Mesendoderm (in vitro differentiated cells): ENCODE data around the gene FBXO46.
A peak's percentile ranks its signal among the peaks of the same experiment; 100 is the strongest.

ENCODE experiments used
- DNase-seq: peaks from one replicate; pipeline ENCODE4 v3.0.0; 2013
- H2AK5ac ChIP-seq: 2 replicates; pipeline ENCODE4 v1.6.1; 2013; ENCODE audit warnings: low read length, inconsistent platforms
- H2BK120ac ChIP-seq: 2 replicates; pipeline ENCODE4 v1.6.1; 2013; ENCODE audit warnings: low read depth, mild to moderate bottlenecking, low read length, moderate library complexity, mixed read lengths
- H2BK15ac ChIP-seq: replicated peaks from 2 replicates; pipeline ENCODE4 v1.6.1; 2013; ENCODE audit warnings: low read depth, mild to moderate bottlenecking, moderate library complexity
- H2BK5ac ChIP-seq: 2 replicates; pipeline ENCODE4 v1.6.1; 2013; ENCODE audit warnings: low read length, inconsistent platforms
- H3K18ac ChIP-seq: 2 replicates; pipeline ENCODE4 v1.6.1; 2013; ENCODE audit warnings: mild to moderate bottlenecking, low read length, mixed read lengths
- H3K23ac ChIP-seq: one replicate; pipeline ENCODE4 v1.6.1; 2013; ENCODE audit warnings: low read length
- H3K27ac ChIP-seq: 2 replicates; pipeline ENCODE4 v1.5.1; 2013; ENCODE audit warnings: low read depth, mild to moderate bottlenecking, inconsistent platforms, low read length, moderate library complexity
- H3K27me3 ChIP-seq: 2 replicates; pipeline ENCODE4 v1.6.1; 2013; ENCODE audit warnings: low read length, control low read depth, mild to moderate bottlenecking, inconsistent platforms; ENCODE audit not compliant: insufficient read depth, poor library complexity
- H3K36me3 ChIP-seq: 2 replicates; pipeline ENCODE4 v1.6.1; 2013; ENCODE audit warnings: low read length, inconsistent platforms; ENCODE audit not compliant: control insufficient read depth, insufficient read depth
- H3K4ac ChIP-seq: one replicate; pipeline ENCODE4 v1.6.1; 2013; ENCODE audit warnings: low read depth, mild to moderate bottlenecking, low read length, moderate library complexity
- H3K4me1 ChIP-seq: 2 replicates; pipeline ENCODE4 v1.6.1; 2013; ENCODE audit warnings: low read depth, low read length, inconsistent platforms; ENCODE audit not compliant: control insufficient read depth
- H3K4me2 ChIP-seq: 2 replicates; pipeline ENCODE4 v1.6.1; 2013; ENCODE audit warnings: low read length
- H3K4me3 ChIP-seq: 2 replicates; pipeline ENCODE4 v1.5.1; 2013; ENCODE audit warnings: mild to moderate bottlenecking, low read length
- H3K56ac ChIP-seq: one replicate; pipeline ENCODE4 v1.6.1; 2013; ENCODE audit warnings: low read length
- H3K79me1 ChIP-seq: 2 replicates; pipeline ENCODE4 v1.6.1; 2013; ENCODE audit warnings: low read length, inconsistent platforms
- H3K79me2 ChIP-seq: 2 replicates; pipeline ENCODE4 v1.6.1; 2013; ENCODE audit warnings: mild to moderate bottlenecking, low read length; ENCODE audit not compliant: control insufficient read depth, insufficient read depth
- H3K9ac ChIP-seq: 2 replicates; pipeline ENCODE4 v1.6.1; 2013; ENCODE audit warnings: low read length, inconsistent platforms
- H4K5ac ChIP-seq: one replicate; pipeline ENCODE4 v1.6.1; 2013; ENCODE audit warnings: low read length
- H4K8ac ChIP-seq: one replicate; pipeline ENCODE4 v1.6.1; 2013; ENCODE audit warnings: low read depth, mild to moderate bottlenecking, control low read depth, low read length, moderate library complexity
- WGBS: extraction: QIAGEN DNeasy Blood & Tissue Kit; methylation state at CpG from one replicate; pipeline ENCODE4 v1.1.7; 2013; ENCODE audit warnings: low lambda C conversion rate, missing lambda C conversion rate; ENCODE audit not compliant: insufficient coverage; ENCODE audit errors: extremely low coverage; 5-methylcytosine and 5-hydroxymethylcytosine counted together

Gene FBXO46

DNA sequence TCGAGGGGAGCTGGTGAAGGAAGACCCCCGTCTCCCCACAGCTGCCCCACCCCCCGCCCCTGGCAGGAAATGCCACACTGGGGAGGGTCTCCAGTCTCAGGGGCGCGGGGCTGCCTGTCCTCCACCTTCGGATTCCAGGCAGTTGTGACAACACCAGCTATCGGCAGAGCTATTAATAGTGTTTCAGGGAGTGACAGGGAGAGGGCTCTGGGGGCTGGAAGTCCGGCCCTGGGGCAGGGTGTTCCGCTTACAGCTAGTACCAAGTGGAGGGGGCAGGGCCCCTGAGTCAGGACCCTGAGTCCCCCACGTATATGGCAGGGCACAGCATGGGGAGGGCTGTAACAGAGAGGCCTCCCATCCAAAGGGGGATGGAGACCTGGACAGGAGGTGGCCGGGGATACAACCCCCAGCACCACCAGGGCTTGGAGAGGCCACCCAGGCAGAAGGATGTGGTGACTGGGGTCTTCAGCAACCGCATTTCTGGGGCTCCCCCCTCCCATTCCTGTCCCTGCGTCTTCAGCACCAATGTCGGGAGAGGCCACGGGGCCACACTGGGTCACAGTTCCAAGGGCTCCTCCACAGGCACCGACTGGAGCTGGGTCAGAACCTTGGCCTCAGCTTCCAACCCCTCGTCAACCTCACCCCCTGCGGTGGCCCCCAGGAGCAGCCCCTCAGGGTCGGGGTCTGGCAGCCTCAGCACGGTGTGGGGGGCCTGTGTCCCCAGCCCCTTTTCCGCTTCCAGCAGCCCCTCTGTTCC is 34.4 kb upstream of the FBXO46 start:
- Histone ChIP-seq H4K5ac (no peak overlapping the region), H3K27me3 (no peaks in the 10 kb centered on the region), H2BK15ac (no peak overlapping the region), H3K4me2 (no peak overlapping the region), H3K4me3 (no peak overlapping the region), H3K56ac (peak overlapping the region; percentile 74), H2BK5ac (no peak overlapping the region), H3K79me1 (no peaks in the 10 kb centered on the region), H3K4me1 (peaks cover 10% of the 10 kb centered on the region), H3K18ac (peak overlapping the region; percentile 15), H3K79me2 (no peaks in the 10 kb centered on the region), H3K4ac (peak overlapping the region; percentile 4), H3K9ac (peak overlapping the region; percentile 11), H3K23ac (no peak overlapping the region), H2AK5ac (no peak overlapping the region), H3K27ac (no peak overlapping the region), H3K36me3 (no peaks in the 10 kb centered on the region), H4K8ac (no peak overlapping the region), H2BK120ac (no peak overlapping the region)
- no CpG with 5 or more reads among the region's 21 CpGs for WGBS
- peak; percentile 59 for DNase-seq

GRCh38 chr19:45764475-45764874 is 33.8 kb upstream of the FBXO46 start:
- Histone ChIP-seq H4K8ac (no peak overlapping the region), H3K4me1 (peaks cover 10% of the 10 kb centered on the region), H3K56ac (peak overlapping the region; percentile 28), H3K27me3 (no peaks in the 10 kb centered on the region), H3K36me3 (no peaks in the 10 kb centered on the region), H3K9ac (no peak overlapping the region), H2AK5ac (no peak overlapping the region), H3K79me2 (no peaks in the 10 kb centered on the region), H3K18ac (peak overlapping the region; percentile 15), H3K27ac (no peak overlapping the region), H3K4ac (peak overlapping the region; percentile 62), H2BK5ac (no peak overlapping the region), H3K4me3 (no peak overlapping the region), H2BK15ac (no peak overlapping the region), H3K23ac (no peak overlapping the region), H4K5ac (no peak overlapping the region), H3K4me2 (no peak overlapping the region), H3K79me1 (no peaks in the 10 kb centered on the region), H2BK120ac (no peak overlapping the region)
- no CpG with 5 or more reads among the region's 6 CpGs for WGBS
- DNase-seq, result no peak

DNA sequence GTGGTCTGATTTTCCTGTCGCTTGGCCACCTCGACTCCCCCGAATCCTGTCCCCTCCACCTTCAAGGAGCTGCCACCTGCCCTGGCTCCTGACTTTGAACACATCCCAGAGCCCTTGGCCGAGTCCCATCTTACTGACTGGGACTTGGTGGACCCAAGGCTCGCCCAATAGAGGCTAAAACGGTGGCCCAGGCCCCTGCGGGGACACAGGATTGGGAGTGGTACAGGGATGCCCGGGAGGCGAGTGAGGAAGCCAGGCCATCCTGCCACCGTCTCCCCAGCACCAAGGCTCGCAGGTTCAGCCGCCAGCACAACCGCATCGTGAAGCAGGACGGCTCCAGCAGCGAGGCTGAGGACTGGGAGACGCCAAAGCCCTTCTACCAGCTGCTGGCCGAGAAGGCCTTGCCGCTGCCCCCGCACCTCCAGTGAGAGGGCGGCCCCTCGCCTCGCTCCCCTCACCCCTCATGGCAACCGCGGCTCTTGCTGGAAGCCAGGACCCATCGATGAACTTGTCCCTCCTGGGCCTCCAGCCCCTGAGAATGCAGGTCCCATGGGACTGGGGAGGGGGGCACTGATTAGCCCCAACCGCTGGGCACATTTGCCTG is 33.1 kb upstream of the FBXO46 start:
- H3K23ac ChIP-seq, result no peak overlapping the region
- H2AK5ac ChIP-seq, result no peak overlapping the region
- H3K4ac ChIP-seq, result no peak overlapping the region
- no peaks in the 10 kb centered on the region for H3K79me1 ChIP-seq
- WGBS, result no CpG with 5 or more reads among the region's 27 CpGs
- H3K36me3 ChIP-seq, result no peaks in the 10 kb centered on the region
- no peak overlapping the region for H3K9ac ChIP-seq
- no peaks in the 10 kb centered on the region for H3K79me2 ChIP-seq
- peaks cover 10% of the 10 kb centered on the region for H3K4me1 ChIP-seq
- H3K18ac ChIP-seq, result no peak overlapping the region
- H3K27ac ChIP-seq, result no peak overlapping the region
- H2BK15ac ChIP-seq, result no peak overlapping the region
- no peak for DNase-seq
- H3K4me3 ChIP-seq, result no peak overlapping the region
- H3K56ac ChIP-seq, result peak overlapping the region; percentile 70
- H3K4me2 ChIP-seq, result no peak overlapping the region
- no peaks in the 10 kb centered on the region for H3K27me3 ChIP-seq
- H2BK5ac ChIP-seq, result no peak overlapping the region
- H4K8ac ChIP-seq, result no peak overlapping the region
- no peak overlapping the region for H4K5ac ChIP-seq
- H2BK120ac ChIP-seq, result no peak overlapping the region

DNA sequence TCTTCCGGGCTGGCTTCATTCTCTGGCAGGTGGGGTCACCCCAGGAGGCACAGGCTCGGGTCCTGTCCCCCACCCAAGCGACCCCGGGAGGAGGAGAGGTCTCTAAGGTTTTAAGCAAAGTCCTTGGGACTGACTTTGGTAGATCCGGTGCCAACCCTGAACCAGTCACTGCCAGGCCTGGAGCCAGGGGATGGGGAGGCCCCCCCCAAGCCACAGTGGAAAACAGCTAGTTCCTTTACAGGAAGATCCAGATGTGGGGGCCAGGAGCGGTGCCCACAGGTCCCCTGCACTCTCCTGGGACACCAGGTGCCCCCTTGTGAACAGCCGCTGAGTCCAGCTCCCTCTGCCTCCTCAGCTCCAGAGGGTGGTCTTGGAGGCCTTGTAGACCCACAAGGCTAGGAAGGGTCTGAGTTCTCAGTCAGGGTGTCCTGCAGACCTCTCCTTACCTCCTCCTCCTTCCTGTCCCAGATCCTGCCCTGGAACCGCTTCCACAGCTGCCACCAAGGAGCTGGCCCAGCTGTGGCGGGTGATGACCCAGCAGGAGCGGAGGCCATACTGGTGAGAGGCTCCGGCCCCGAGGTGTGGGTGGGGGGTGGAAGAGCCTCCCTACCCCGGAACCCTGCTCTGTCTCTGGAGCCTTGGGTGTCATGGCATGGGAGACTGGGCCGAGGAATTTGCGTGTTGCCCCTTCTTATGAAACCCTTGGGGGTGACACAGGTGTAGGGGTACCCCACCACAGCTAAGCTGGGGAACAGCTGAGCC is 32.4 kb upstream of the FBXO46 start:
- no peak overlapping the region for H2BK120ac ChIP-seq
- H3K4me3 ChIP-seq, result no peak overlapping the region
- H3K4me1 ChIP-seq, result peaks cover 10% of the 10 kb centered on the region
- no peak overlapping the region for H4K8ac ChIP-seq
- WGBS, result no CpG with 5 or more reads among the region's 15 CpGs
- no peak overlapping the region for H3K23ac ChIP-seq
- no peak overlapping the region for H3K27ac ChIP-seq
- H3K79me2 ChIP-seq, result no peaks in the 10 kb centered on the region
- H2AK5ac ChIP-seq, result no peak overlapping the region
- H3K79me1 ChIP-seq, result no peaks in the 10 kb centered on the region
- H3K27me3 ChIP-seq, result no peaks in the 10 kb centered on the region
- H4K5ac ChIP-seq, result no peak overlapping the region
- no peak overlapping the region for H2BK5ac ChIP-seq
- no peak overlapping the region for H3K18ac ChIP-seq
- no peak overlapping the region for H3K56ac ChIP-seq
- H3K4ac ChIP-seq, result no peak overlapping the region
- no peak for DNase-seq
- no peak overlapping the region for H2BK15ac ChIP-seq
- no peak overlapping the region for H3K4me2 ChIP-seq
- no peaks in the 10 kb centered on the region for H3K36me3 ChIP-seq
- no peak overlapping the region for H3K9ac ChIP-seq

DNA sequence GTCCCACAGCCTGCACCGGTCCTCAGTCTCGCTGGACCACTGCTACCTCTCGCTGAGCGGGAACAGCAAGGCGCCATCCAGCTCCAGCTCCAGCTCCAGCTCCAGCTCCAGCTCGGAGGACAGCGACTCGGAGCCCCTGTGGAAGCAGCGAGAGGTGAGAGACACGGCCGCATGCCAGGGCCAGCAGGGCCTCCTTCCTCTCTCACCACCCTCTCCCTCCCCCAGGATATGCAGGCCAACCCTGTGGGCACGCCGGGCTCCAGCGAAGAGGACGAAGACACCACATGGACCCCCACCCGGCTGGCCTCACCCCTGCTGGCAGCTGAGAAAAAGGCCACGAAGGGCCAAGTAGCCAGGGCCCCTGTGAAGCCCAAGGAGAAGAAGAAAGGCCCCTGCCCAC is 31.0 kb upstream of the FBXO46 start:
- H3K4me1 ChIP-seq, result peaks cover 8% of the 10 kb centered on the region
- H3K79me1 ChIP-seq, result no peaks in the 10 kb centered on the region
- no peaks in the 10 kb centered on the region for H3K27me3 ChIP-seq
- H3K4ac ChIP-seq, result no peak overlapping the region
- no peak overlapping the region for H3K23ac ChIP-seq
- WGBS, result no CpG with 5 or more reads among the region's 17 CpGs
- no peak overlapping the region for H3K4me3 ChIP-seq
- no peak overlapping the region for H2BK15ac ChIP-seq
- peak; percentile 72 for DNase-seq
- no peak overlapping the region for H3K4me2 ChIP-seq
- peak overlapping the region; percentile 62 for H3K56ac ChIP-seq
- no peak overlapping the region for H3K9ac ChIP-seq
- peak overlapping the region; percentile 3 for H3K18ac ChIP-seq
- H4K5ac ChIP-seq, result no peak overlapping the region
- no peaks in the 10 kb centered on the region for H3K36me3 ChIP-seq
- no peaks in the 10 kb centered on the region for H3K79me2 ChIP-seq
- H2BK120ac ChIP-seq, result no peak overlapping the region
- no peak overlapping the region for H4K8ac ChIP-seq
- no peak overlapping the region for H3K27ac ChIP-seq
- peak overlapping the region; percentile 59 for H2BK5ac ChIP-seq
- no peak overlapping the region for H2AK5ac ChIP-seq
